ENCODE data around the gene ZFHX3.

The ZFHX3 gene

GRCh38 chr16:72785886-72786285, 262.0 kb downstream of the ZFHX3 start:
- POLR2A ChIA-PET = no interaction called here
- no peak for TF ChIP-seq TARDBP (IDR thresholded peaks at IDR 0.05)
- no peak for TF ChIP-seq PKNOX1 (IDR thresholded peaks at IDR 0.05)
- no peak for TF ChIP-seq BHLHE40 (IDR thresholded peaks at IDR 0.05; ENCODE audit: borderline replicate concordance)
- no peak for TF ChIP-seq L3MBTL2 (conservative IDR thresholded peaks at IDR 0.05)
- TF ChIP-seq ZNF384 (IDR thresholded peaks at IDR 0.05) = no peak
- TF ChIP-seq FOXK2 (IDR thresholded peaks at IDR 0.05) = no peak
- TF ChIP-seq ELF4 (IDR thresholded peaks at IDR 0.05) = no peak
- TF ChIP-seq FOXA1 (IDR thresholded peaks at IDR 0.05) = no peak
- no peak for TF ChIP-seq LEF1 (IDR thresholded peaks at IDR 0.05; ENCODE audit: borderline replicate concordance)
- no peak for TF ChIP-seq SUZ12 (IDR thresholded peaks at IDR 0.05)
- no peak for TF ChIP-seq CTBP1 (IDR thresholded peaks at IDR 0.05; ENCODE audit: borderline replicate concordance)
- no peak for TF ChIP-seq HDGF (IDR thresholded peaks at IDR 0.05; ENCODE audit: borderline replicate concordance)
- TF ChIP-seq FOXM1 (IDR thresholded peaks at IDR 0.05; ENCODE audit: borderline replicate concordance) = no peak
- no peak for TF ChIP-seq ARNT (IDR thresholded peaks at IDR 0.05)
- no peak for TF ChIP-seq SP1 (IDR thresholded peaks at IDR 0.05)
- TF ChIP-seq NFRKB (IDR thresholded peaks at IDR 0.05) = no peak
- CTCF ChIA-PET = interaction anchor here (0.6 kb wide), 1 partner anchor 1530 kb away, joined by 4 read pairs; no protein-coding TSS in a partner anchor
- DNase-seq (ENCODE audit: extremely low spot score) = no peak

- POLR2A ChIA-PET = no interaction called here
- DNase-seq (ENCODE audit: extremely low spot score) = no peak
- CTCF ChIA-PET = no interaction called here
- TF ChIP-seq PKNOX1 (IDR thresholded peaks at IDR 0.05) = no peak
- TF ChIP-seq TARDBP (IDR thresholded peaks at IDR 0.05) = no peak
- TF ChIP-seq ARNT (IDR thresholded peaks at IDR 0.05) = no peak
- TF ChIP-seq SP1 (IDR thresholded peaks at IDR 0.05) = no peak
- TF ChIP-seq L3MBTL2 (conservative IDR thresholded peaks at IDR 0.05) = no peak
- no peak for TF ChIP-seq ELF4 (IDR thresholded peaks at IDR 0.05)
- no peak for TF ChIP-seq FOXK2 (IDR thresholded peaks at IDR 0.05)
- no peak for TF ChIP-seq LEF1 (IDR thresholded peaks at IDR 0.05; ENCODE audit: borderline replicate concordance)
- TF ChIP-seq HDGF (IDR thresholded peaks at IDR 0.05; ENCODE audit: borderline replicate concordance) = no peak
These were observed 262.8 kb downstream of the ZFHX3 start for GRCh38 chr16:72785171-72785570.

GRCh38 chr16:72783716-72784318, 264.1 kb downstream of the ZFHX3 start:
- CTCF ChIA-PET = interaction anchor here (0.7 kb wide), 1 partner anchor 49 kb away, joined by 3 read pairs; no protein-coding TSS in a partner anchor
- POLR2A ChIA-PET = interaction anchor here (0.6 kb wide), 1 partner anchor 1492 kb away, joined by 3 read pairs; no protein-coding TSS in a partner anchor
- TF ChIP-seq LEF1 (IDR thresholded peaks at IDR 0.05; ENCODE audit: borderline replicate concordance) (no peak), SUZ12 (IDR thresholded peaks at IDR 0.05) (no peak), NFRKB (IDR thresholded peaks at IDR 0.05) (no peak), FOXA1 (IDR thresholded peaks at IDR 0.05) (no peak), HDGF (IDR thresholded peaks at IDR 0.05; ENCODE audit: borderline replicate concordance) (no peak), BHLHE40 (IDR thresholded peaks at IDR 0.05; ENCODE audit: borderline replicate concordance) (no peak), PKNOX1 (IDR thresholded peaks at IDR 0.05) (no peak), TARDBP (IDR thresholded peaks at IDR 0.05) (no peak), SP1 (IDR thresholded peaks at IDR 0.05) (no peak), ZNF384 (IDR thresholded peaks at IDR 0.05) (no peak), ARNT (IDR thresholded peaks at IDR 0.05) (no peak), FOXM1 (IDR thresholded peaks at IDR 0.05; ENCODE audit: borderline replicate concordance) (no peak), CTBP1 (IDR thresholded peaks at IDR 0.05; ENCODE audit: borderline replicate concordance) (no peak), L3MBTL2 (conservative IDR thresholded peaks at IDR 0.05) (no peak), FOXK2 (IDR thresholded peaks at IDR 0.05) (no peak)
- DNase-seq (ENCODE audit: extremely low spot score) = no peak

- no peak for DNase-seq (ENCODE audit: extremely low spot score)
- ChIA-PET CTCF (interaction anchor here (0.9 kb wide), 1 partner anchor 645 kb away, joined by 3 read pairs; no protein-coding TSS in a partner anchor), POLR2A (no interaction called here)
- no peak for TF ChIP-seq L3MBTL2 (conservative IDR thresholded peaks at IDR 0.05)
- TF ChIP-seq CTBP1 (IDR thresholded peaks at IDR 0.05; ENCODE audit: borderline replicate concordance) = no peak
- no peak for TF ChIP-seq NFRKB (IDR thresholded peaks at IDR 0.05)
- no peak for TF ChIP-seq FOXM1 (IDR thresholded peaks at IDR 0.05; ENCODE audit: borderline replicate concordance)
- no peak for TF ChIP-seq HDGF (IDR thresholded peaks at IDR 0.05; ENCODE audit: borderline replicate concordance)
- no peak for TF ChIP-seq PKNOX1 (IDR thresholded peaks at IDR 0.05)
- TF ChIP-seq SUZ12 (IDR thresholded peaks at IDR 0.05) = no peak
- no peak for TF ChIP-seq TARDBP (IDR thresholded peaks at IDR 0.05)
- no peak for TF ChIP-seq ARNT (IDR thresholded peaks at IDR 0.05)
These were observed 278.1 kb downstream of the ZFHX3 start for GRCh38 chr16:72769876-72770275.

GRCh38 chr16:72768591-72768990, 279.3 kb downstream of the ZFHX3 start:
- ChIA-PET POLR2A (no interaction called here), CTCF (no interaction called here)
- TF ChIP-seq BHLHE40 (IDR thresholded peaks at IDR 0.05; ENCODE audit: borderline replicate concordance) = no peak
- TF ChIP-seq FOXK2 (IDR thresholded peaks at IDR 0.05) = no peak
- no peak for TF ChIP-seq ELF4 (IDR thresholded peaks at IDR 0.05)
- TF ChIP-seq L3MBTL2 (conservative IDR thresholded peaks at IDR 0.05) = no peak
- no peak for TF ChIP-seq TARDBP (IDR thresholded peaks at IDR 0.05)
- no peak for TF ChIP-seq SUZ12 (IDR thresholded peaks at IDR 0.05)
- no peak for TF ChIP-seq HDGF (IDR thresholded peaks at IDR 0.05; ENCODE audit: borderline replicate concordance)
- no peak for TF ChIP-seq ZNF384 (IDR thresholded peaks at IDR 0.05)
- no peak for TF ChIP-seq LEF1 (IDR thresholded peaks at IDR 0.05; ENCODE audit: borderline replicate concordance)
- no peak for TF ChIP-seq CTBP1 (IDR thresholded peaks at IDR 0.05; ENCODE audit: borderline replicate concordance)
- DNase-seq (ENCODE audit: extremely low spot score) = no peak
